Pancreas (tissue), 10 donors: ENCODE results near the gene CDKN2AIPNL. TPM values are rescaled to one million over a fixed set of nuclear protein-coding genes. Genes with fewer than 3 reads are reported as not detected.

Experiments used
- ATAC-seq, 4 donors: fragments of 200-7000 bp; cut with Tn5 transposase; one replicate each; pipeline versions ENCODE4 v1.8.0 to v1.9.1; 2020; ENCODE audit warnings: mild to moderate bottlenecking in 4 of 4, moderate library complexity in 4 of 4
- DNase-seq, 6 donors: peaks; one replicate each; pipeline ENCODE4 v3.0.0-alpha.2; 2020
- FAIRE-seq: peaks from 2 replicates; lab custom pipeline; 2012; peaks lifted over from hg19 to GRCh38; lab: Jason Lieb, UNC
- H3K27ac ChIP-seq, 4 donors: fragments of 200-600 bp; sonication (generic); 1 replicate in 3 of 4; 2 replicates in 1 of 4; pipeline versions ENCODE4 v1.5.0 to v1.8.0; 2020
- H3K27me3 ChIP-seq, 4 donors: fragments of 200-600 bp; one replicate each; pipeline ENCODE4 v1.8.0; 2021
- H3K36me3 ChIP-seq, 3 donors: fragments of 200-600 bp; sonication (generic) in 1 of 3; one replicate each; pipeline versions ENCODE4 v1.5.0 to v1.8.0; 2020 to 2021
- H3K4me1 ChIP-seq, 3 donors: fragments of 200-600 bp; one replicate each; pipeline ENCODE4 v1.8.0; 2021
- H3K4me3 ChIP-seq, 4 donors: fragments of 200-600 bp; sonication (generic) in 2 of 4; one replicate each; pipeline versions ENCODE4 v1.5.0 to v1.8.0; 2020 to 2021
- H3K9me3 ChIP-seq, 4 donors: fragments of 200-600 bp; one replicate each; pipeline ENCODE4 v1.8.0; 2021
- CTCF ChIP-seq, 4 donors: fragments of 200-600 bp; sonication (generic) in 3 of 4; IDR thresholded peaks; one replicate each; pipeline versions ENCODE4 v1.5.0 to v1.8.0; 2021; ENCODE audit warnings: antibody characterized with exemption in 4 of 4
- WGBS, 2 donors: extraction: QIAGEN DNeasy Blood & Tissue Kit; methylation state at CpG; one replicate each; pipeline ENCODE4 v1.1.7; 2013; 5-methylcytosine and 5-hydroxymethylcytosine counted together
- intact Hi-C, 3 donors: fragments of 100-400 bp; cut with DNase I; formaldehyde crosslinking; loops; one replicate each; pipeline versions ENCODE4 v1.11.1 to v1.14.2; 2022
- polyA plus RNA-seq, 2 donors: library from polyadenylated mRNA; stranded (reverse); fragments of 200-250 nt; gene quantifications; one replicate each; pipeline ENCODE4 v1.2.3, GENCODE V29; 2013
- total RNA-seq, 6 donors: library from RNA; stranded (reverse); fragmentation: NEBNext Ultra II Directional in 4 of 6; extraction: Animal tissue kit (Norgen Biotek cat#: 25700) in 4 of 6; gene quantifications; one replicate each; pipeline versions ENCODE4 v1.2.1 to v1.2.4, GENCODE V29; 2021 to 2023
- donor health status: healthy with polysubstance abuse.
- donor health status: DM: no; HTN: no; CAD: no; lungs with moderate emphysema.
- donor health status: DM: no; HTN: no; CAD: no.
- donor health status: control.
- donor health status: control.
- donor health status: Bipolar disorder and iron deficiency.
- donor health status: DM: yes; HTN: yes; CAD: no.
- donor health status: DM: no; HTN: no; CAD: no.
- donor health status: DM: no; HTN: no; CAD: no.
- donor health status: DM: yes; HTN: yes; CAD: no.

Gene CDKN2AIPNL
- total and polyA plus RNA-seq, 8 donors, result 11.9 to 42.5 (median 18.7) TPM

DNA sequence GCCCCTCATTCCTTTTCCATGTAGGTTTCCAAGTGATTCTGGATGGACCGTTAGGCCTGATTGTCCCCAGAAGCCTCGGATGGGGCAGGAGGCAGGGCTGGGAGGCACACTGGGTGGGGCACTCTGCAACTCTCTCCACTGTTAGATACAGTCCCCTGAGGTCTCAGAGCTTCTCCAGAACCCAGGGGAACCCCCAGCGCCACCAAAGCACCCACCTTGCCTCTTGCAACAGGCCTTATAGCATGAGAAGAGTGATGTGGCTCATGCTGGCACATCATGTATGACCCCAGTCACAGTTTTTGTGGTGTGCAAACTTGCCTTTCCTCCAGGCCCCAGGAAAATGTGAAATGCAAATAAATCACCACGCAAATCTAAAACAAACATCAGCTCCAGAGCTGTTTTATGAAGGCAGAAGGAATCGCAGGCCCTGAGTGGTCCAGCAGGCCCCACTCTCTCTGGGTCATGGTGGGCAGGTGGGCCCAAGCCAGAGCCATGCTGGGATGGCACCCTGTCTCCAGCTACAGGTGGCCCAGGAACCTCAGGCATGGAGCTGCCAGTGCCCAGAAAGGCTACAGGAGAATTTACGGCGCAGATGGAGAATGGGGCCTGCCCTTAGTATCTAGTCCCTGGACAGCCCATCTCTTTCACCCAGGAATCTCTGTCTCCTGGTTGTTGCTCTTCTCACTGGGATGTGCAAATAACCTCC, 36.3 kb upstream of the CDKN2AIPNL start:
- no peak for FAIRE-seq
- intact Hi-C loops, result no loop called here
- H3K27ac ChIP-seq, result no peak overlapping the region
- WGBS, 2 donors, result 81 to 82% methylated on average over 7 of the region's 7 CpGs
- no peaks in the 10 kb centered on the region for H3K4me1 ChIP-seq
- H3K4me3 ChIP-seq, result no peak overlapping the region
- no peak for ATAC-seq
- no peak for DNase-seq
- H3K27me3 ChIP-seq, result no peaks in the 10 kb centered on the region
- no peak for TF ChIP-seq CTCF (IDR thresholded peaks at IDR 0.05)
- no peaks in the 10 kb centered on the region for H3K9me3 ChIP-seq
- H3K36me3 ChIP-seq, result no peaks in the 10 kb centered on the region

DNA sequence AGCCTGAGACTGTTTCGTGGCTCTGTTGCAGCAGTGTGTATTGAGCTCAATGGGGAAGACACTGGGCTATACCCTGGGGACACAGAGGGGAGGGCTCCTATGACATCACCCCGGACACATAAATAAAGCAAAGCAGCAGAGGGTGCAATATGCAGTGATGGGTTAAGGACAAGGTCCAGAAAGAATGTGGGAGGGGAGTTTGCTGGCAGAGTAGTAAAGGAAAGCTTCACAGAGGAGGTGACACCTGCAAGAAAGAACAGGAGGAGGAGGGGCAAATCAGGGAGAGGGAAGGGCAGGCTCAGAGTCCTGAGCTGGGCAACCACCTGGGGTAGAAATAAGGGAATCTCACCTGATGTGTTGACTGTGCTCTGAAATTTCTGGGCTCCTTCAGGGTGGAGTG, 35.3 kb upstream of the CDKN2AIPNL start:
- TF ChIP-seq CTCF (IDR thresholded peaks at IDR 0.05), result no peak
- Histone ChIP-seq H3K27me3 (no peaks in the 10 kb centered on the region), H3K4me3 (no peak overlapping the region), H3K9me3 (no peaks in the 10 kb centered on the region), H3K4me1 (no peaks in the 10 kb centered on the region), H3K27ac (no peak overlapping the region), H3K36me3 (no peaks in the 10 kb centered on the region)
- intact Hi-C loops, result no loop called here
- FAIRE-seq (no peak), ATAC-seq (peak in 1 of 4 donors; percentile 48), DNase-seq (no peak)
- WGBS, 2 donors, result 61 to 65% methylated on average over 2 of the region's 2 CpGs

GRCh38 chr5:134445856-134446818, 34.5 kb upstream of the CDKN2AIPNL start:
- peak in 1 of 4 donors; percentile 8 for ATAC-seq
- H3K9me3 ChIP-seq, result no peaks in the 10 kb centered on the region
- no peak overlapping the region for H3K27ac ChIP-seq
- H3K36me3 ChIP-seq, result no peaks in the 10 kb centered on the region
- WGBS, 2 donors, result 92 to 94% methylated on average over 8 of the region's 8 CpGs
- TF ChIP-seq CTCF (IDR thresholded peaks at IDR 0.05), result no peak
- no peaks in the 10 kb centered on the region for H3K4me1 ChIP-seq
- DNase-seq, result no peak
- FAIRE-seq, result no peak
- intact Hi-C loops, result no loop called here
- H3K4me3 ChIP-seq, result no peak overlapping the region
- H3K27me3 ChIP-seq, result no peaks in the 10 kb centered on the region

DNA sequence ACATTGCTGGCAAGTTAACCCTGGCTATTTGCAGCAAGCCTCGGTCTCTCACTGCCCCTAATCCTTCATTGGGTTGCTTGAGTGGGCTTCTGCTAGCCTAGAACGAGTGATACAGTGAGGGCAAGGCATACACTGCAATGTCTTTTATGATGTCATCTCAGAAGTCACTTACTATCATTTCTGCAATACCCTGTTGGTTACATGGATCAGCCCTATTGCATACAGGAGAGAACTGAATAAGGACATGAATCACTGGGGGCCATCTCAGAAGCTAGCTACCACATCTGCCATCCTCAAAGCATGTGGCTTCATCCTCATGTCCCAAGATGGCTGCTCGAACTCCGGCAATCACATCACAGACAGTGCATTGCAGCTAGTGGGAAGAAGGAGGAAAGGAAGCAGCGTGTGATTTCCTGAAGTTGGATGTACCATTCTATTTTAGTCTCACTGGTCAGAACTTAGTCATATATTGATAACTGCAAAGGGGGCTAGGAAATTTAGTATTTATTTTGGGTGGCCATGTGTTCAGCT, 33.3 kb upstream of the CDKN2AIPNL start:
- Histone ChIP-seq H3K9me3 (no peaks in the 10 kb centered on the region), H3K4me1 (no peaks in the 10 kb centered on the region), H3K27ac (no peak overlapping the region), H3K27me3 (no peaks in the 10 kb centered on the region), H3K4me3 (no peak overlapping the region), H3K36me3 (no peaks in the 10 kb centered on the region)
- intact Hi-C loops, result no loop called here
- WGBS, 2 donors, result 86 to 94% methylated on average over 5 of the region's 5 CpGs
- FAIRE-seq (no peak), ATAC-seq (no peak), DNase-seq (no peak)
- TF ChIP-seq CTCF (IDR thresholded peaks at IDR 0.05), result no peak
